ENCODE measurements around the gene COLGALT1. TPM values are rescaled to one million over a fixed set of nuclear protein-coding genes. Genes with fewer than 3 reads are reported as not detected.

COLGALT1 gene
- total and polyA plus RNA-seq, 9 of the 15 experiments (the other 6 are each of a cell fraction or from before 2014, with no cell fraction given), result 4.9 to 119 (median 82.6) TPM

- TF ChIP-seq ZBTB49 (CRISPR knock-in tag; IDR thresholded peaks at IDR 0.05; ENCODE audit: borderline replicate concordance), result no peak
- no peak for TF ChIP-seq NFYB (IDR thresholded peaks at IDR 0.05; ENCODE audit: extremely low read depth, insufficient read length)
- 0 out of 2 replicates have a peak, but pooled peaks have one; percentile 24 for TF ChIP-seq MAX (CRISPR knock-in tag; IDR thresholded peaks at IDR 0.05)
- TF ChIP-seq ZBTB40 (IDR thresholded peaks at IDR 0.05), result peak; percentile 26; the same call in 1 of the 2 replicates
- no peak for TF ChIP-seq ZBTB40 (CRISPR knock-in tag; IDR thresholded peaks at IDR 0.05)
- TF ChIP-seq ELK3 (CRISPR knock-in tag; IDR thresholded peaks at IDR 0.05), result no peak
- TF ChIP-seq TGIF2 (CRISPR knock-in tag; IDR thresholded peaks at IDR 0.05), result no peak
- no peak for TF ChIP-seq ZBTB11 (CRISPR knock-in tag; IDR thresholded peaks at IDR 0.05)
Measured at GRCh38 chr19:17510220-17510993, 45.0 kb upstream of the COLGALT1 start (continued).

All from K562 (cell line).